Medulla oblongata (tissue), 1 donor: ENCODE results near the gene DAGLA.

Source experiments
- DNase-seq: peaks from one replicate; pipeline ENCODE4 v3.0.0-alpha.2; 2015; ENCODE audit errors: extremely low spot score

Gene DAGLA

DNA sequence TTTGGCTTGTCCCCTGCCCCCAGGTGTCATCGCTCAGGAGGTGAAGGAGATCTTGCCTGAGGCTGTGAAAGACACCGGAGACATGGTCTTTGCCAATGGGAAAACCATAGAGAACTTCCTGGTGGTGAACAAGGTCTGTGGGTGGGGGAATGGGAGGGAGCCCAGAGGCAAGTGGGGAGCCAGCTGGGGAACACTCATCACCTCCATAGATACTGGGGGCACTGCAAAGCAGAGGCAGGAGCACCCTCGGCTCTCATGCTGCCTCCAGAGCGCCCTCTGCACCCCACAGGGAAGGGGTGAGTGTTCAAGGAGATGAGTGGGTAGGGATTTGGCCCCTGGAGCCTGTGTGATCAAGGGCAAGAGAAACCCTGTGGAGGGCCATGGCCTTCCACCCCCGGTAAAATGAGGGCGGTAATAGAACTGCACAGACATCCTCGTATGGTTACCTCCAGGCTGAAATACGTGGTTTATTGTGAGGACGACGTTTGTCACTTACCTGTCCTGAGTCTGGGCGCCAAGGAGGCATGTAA, 98.2 kb downstream of the DAGLA start:
- no peak for DNase-seq

GRCh38 chr11:61778920-61779650, 98.9 kb downstream of the DAGLA start:
- no peak for DNase-seq

DNA sequence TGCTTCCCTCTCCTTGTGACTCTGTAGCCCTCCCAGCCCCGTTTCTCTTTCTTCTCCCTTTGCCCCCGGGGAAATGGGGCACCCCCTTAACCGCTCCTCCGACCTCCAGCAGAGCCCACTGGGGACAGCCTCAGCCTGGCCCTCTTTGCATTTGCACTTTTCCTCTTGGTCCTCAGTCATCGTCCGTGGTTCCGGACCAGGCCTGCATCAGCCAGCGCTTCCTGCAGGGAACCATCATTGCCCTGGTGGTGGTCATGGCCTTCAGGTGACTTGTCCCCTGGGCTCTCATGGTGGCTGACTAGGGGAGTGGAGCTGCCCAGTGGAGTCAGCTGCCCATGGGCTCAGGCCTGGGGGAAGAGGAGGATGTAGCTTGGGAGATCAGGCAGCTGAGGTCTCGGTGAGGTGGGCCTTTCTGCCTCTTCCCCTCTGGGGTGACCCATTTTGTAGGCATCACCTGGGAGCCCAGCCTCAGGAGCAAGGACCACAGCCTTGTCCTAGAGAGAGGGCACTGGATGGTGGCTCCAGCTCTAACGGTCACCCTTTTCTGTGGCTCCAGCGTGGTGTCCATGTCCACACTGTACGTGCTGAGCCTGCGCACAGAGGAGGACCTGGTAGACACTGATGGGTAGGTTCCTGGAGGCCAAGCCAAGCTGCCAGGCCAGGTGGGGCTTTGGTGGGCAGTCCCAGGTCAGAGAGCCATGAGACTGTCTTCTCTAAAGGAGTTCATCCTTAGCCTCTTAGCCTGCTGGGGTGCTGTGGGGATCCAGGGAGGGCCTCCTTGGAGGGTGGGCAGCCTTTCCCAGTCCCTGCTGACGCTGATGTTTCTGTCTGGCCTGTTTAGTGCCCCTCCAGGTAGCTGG, 99.7 kb downstream of the DAGLA start:
- no peak for DNase-seq

- DNase-seq = no peak
Measured at GRCh38 chr11:61780581-61781162, 100.5 kb downstream of the DAGLA start.

GRCh38 chr11:61781585-61781984, 101.4 kb downstream of the DAGLA start:
- no peak for DNase-seq

GRCh38 chr11:61782299-61782698, 102.1 kb downstream of the DAGLA start:
- DNase-seq = no peak

DNA sequence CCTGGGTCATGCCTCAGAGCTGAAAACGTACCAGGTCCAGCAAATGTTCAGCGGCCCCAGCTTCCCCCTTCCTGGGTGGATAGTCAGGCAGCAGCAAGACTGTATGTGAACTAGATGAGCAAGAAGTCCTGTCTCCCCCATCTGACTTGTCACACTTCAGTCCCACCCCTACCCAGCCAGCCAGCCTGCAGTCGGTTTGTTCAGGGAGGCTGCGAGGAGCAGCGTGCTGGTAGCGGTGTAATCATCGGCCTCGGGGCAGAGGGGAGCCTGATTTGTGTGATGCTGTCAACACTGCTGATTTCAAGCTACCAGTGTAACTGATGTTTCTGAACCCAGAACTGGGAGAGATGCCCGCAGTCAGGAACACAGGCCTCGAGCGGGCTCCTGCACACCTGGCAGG, 102.7 kb downstream of the DAGLA start:
- DNase-seq = no peak

DNA sequence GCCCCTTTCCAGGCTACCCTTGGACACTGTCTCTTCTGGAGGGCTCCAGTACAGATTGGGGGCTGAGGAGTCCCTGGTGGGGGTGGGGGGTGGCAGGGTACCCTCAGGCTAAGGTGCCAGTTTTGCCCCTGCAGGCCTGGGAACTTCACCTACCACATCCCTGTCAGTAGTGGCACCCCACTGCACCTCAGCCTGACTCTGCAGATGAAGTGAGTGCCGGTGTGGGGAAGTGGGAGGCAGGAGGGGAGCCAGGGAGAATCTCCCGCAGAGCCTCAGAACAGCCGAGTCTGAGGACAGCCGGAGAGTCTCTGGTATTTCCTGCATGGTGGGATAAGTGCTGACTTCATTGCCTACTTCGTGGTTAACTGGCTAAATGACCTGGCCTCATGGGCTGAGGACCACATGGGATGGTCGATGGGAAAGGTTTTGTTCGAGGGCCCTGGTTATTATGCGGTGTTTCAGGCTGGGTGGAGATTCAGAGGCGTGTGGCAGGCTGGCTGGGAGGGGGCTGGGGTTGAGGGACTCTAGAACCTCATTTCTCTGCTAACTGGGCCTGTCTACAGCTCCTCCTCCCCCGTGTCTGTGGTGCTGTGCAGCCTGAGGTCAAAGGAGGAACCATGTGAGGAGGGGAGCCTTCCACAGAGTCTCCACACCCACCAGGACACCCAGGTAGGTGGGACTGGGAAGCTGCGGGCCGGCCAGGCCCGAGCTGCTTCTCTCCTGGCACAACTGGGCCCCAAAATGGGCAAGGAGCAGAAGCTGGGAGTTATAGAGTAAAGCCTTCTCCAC, 103.7 kb downstream of the DAGLA start:
- no peak for DNase-seq

GRCh38 chr11:61784506-61784805, 104.3 kb downstream of the DAGLA start:
- DNase-seq = no peak

- DNase-seq = no peak
Measured at GRCh38 chr11:61785837-61786402, 105.7 kb downstream of the DAGLA start.

DNA sequence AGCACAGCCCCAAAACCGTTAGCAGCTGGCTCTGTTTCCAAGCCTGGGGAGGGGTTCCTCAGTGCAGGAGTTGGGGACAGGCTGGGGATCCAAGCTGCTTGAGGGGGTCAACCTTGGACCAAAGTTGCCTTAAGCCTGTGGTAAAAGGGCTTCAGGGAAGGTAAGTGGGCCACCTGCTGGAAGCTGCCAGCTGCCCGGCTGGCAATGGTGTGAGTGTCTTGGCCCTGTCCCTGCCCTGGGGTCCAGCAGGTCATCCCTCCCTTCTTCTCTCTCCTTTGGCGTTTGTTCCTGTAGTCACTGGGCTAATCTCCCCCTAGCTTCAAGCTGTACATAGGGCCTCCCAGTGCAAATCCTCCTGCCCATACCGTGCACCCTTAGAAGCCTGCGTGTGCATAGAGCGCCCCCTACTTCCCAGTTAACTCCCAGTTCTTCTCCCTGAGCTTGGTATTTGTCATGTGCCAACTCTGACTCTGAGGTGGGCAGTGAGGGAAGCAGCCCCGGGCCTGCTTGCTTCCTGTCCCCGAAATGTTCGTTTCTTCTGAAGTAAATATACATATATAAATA, 107.8 kb downstream of the DAGLA start:
- peak; percentile 86 for DNase-seq

DNA sequence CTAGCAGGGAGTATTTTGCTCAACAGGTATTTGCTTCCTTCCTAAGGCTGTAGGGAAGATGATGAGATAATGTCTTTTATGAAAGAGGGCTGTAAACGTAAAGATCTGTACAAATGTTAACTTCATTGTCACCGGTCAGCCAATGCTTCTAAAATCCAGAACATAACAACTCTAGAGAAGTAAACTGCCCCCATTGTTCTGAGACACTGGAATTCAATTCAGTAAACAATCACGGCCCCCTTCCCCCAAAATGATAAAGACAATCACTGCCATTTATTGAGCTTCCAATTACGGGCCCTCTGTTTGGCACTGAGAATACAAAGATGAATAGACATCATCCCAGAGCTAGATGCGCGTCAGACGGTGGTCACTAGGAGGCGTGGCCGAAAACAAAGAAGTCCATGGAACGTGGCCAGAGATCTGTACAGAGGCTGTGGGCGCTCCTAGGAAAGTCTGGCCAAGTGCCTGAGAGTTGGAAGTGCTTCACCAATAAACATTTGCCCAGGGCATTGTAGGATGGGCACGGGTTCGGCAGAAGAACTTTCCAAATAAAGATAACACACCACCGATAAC, 111.6 kb downstream of the DAGLA start:
- peak; percentile 96 for DNase-seq

- DNase-seq = peak; percentile 95
Measured at GRCh38 chr11:61792310-61793082, 112.3 kb downstream of the DAGLA start, which contains the start of the genes FEN1 and TMEM258. TSS of gene FEN1 (plus strand) at chr11:61792911. CDS start at chr11:61795362, 2,451 bp downstream. TSS of gene TMEM258 (minus strand) at chr11:61792599. CDS start at chr11:61792558, 41 bp downstream.

DNA sequence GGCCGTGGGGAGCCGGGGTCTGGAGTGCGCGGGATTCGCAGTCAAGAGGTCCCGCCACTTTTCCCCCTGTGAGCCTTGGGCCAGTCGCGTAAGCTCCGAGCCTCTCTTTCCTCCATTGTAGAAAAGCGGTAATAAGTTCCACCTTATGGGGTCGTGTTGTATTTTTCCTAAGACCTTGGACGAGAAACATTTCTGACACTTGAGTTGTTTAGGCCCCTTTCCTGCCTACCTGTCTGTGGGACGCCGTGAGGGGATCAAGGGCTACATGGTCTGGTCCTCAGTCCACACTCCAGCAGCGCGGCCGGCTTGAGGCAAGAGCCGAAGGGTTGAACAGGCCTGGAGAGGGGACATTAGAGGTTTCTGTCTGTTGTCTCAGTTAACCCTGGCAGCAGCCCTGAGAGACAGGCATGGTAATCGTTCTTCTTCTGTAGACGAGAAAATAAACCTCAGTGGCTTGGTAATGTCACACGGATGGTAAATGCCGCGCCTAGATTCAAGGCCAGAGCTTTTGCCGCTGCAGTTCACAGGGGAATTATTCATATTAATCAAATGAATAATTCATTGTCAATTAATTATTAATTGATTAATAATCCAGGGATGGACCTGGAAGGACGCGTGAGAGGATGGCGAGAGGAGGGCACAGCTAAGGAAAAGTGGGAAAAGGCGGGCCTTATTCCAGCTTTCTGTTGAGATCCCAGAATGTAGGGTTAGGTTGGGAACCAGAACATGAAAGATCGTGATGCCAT, 113.1 kb downstream of the DAGLA start:
- DNase-seq = no peak

DNA sequence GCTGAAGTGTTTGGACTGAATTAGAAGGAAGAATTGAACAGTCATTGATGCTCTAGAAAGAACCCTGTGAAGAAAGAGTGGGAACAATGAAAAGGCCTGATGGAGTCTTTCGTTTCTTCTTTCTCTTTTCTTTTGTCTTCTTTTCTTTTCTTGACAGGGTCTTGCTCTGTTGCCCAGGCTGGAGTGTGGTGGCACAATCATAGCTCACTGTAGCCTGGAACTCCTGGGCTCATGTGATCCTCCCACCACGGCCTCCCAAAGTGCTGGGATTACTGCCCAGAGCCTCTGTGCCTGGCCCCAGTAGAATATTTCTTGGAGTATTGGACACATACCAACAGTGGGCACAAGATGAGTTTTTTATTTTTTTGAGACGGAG, 113.6 kb downstream of the DAGLA start:
- no peak for DNase-seq

DNA sequence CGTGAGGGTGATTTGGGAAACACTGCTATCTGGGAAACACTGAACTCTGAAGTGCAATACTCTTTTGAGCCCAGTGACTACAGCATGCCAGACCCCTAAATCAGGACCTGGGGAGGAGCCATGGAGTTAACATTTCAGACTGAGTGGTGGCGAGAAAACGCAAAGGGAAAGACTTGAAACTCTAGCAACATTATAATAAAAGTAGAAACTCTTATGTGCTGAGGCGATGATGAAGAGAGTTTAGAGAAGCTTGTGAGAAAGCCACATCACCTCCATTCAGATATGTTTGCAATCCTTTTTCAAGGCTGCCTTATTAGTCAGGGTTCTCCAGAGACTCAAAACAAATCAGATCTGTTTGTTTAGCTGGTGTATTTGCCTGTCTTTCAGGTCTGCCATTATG, 114.4 kb downstream of the DAGLA start:
- no peak for DNase-seq

DNA sequence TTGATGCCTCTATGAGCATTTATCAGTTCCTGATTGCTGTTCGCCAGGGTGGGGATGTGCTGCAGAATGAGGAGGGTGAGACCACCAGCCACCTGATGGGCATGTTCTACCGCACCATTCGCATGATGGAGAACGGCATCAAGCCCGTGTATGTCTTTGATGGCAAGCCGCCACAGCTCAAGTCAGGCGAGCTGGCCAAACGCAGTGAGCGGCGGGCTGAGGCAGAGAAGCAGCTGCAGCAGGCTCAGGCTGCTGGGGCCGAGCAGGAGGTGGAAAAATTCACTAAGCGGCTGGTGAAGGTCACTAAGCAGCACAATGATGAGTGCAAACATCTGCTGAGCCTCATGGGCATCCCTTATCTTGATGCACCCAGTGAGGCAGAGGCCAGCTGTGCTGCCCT, 115.3 kb downstream of the DAGLA start:
- no peak for DNase-seq

GRCh38 chr11:61795876-61796526, 115.8 kb downstream of the DAGLA start:
- DNase-seq = no peak
